Right renal pelvis (tissue), 4 donors: ENCODE results near the gene CPLX1. TPM values are rescaled to one million over a fixed set of nuclear protein-coding genes. Genes with fewer than 3 reads are reported as not detected.

Experiments used
- DNase-seq, 4 donors: peaks; one replicate each; pipeline ENCODE4 v3.0.0-alpha.2; 2013; ENCODE audit warnings: low read depth in 4 of 4, low spot score in 3 of 4, missing footprints in 1 of 4
- polyA plus RNA-seq, 4 donors: library from polyadenylated mRNA; unstranded; fragments of 120-200 nt; gene quantifications; one replicate each; pipeline ENCODE4 v1.2.1, GENCODE V29; 2013; ENCODE audit not compliant: insufficient read length in 4 of 4

The CPLX1 gene
- polyA plus RNA-seq, 4 donors, result 1.4 to 3.3 (median 1.9) TPM

- DNase-seq, result no peak
These were observed 8.6 kb upstream of the CPLX1 start for GRCh38 chr4:834368-835147.

- DNase-seq, result no peak
These were observed 7.9 kb upstream of the CPLX1 start for GRCh38 chr4:833731-834367.

- DNase-seq, result no peak
These were observed 7.2 kb upstream of the CPLX1 start for GRCh38 chr4:833156-833555.

GRCh38 chr4:832536-832935 is 6.6 kb upstream of the CPLX1 start:
- DNase-seq, result no peak

- no peak for DNase-seq
These were observed 6.2 kb upstream of the CPLX1 start for GRCh38 chr4:832108-832507.

- DNase-seq, result no peak
These were observed 5.5 kb upstream of the CPLX1 start for GRCh38 chr4:831483-831805.

- DNase-seq, result no peak
These were observed 4.9 kb upstream of the CPLX1 start for GRCh38 chr4:830601-831482.

- DNase-seq, result no peak
These were observed 4.1 kb upstream of the CPLX1 start for GRCh38 chr4:829761-830600.

- DNase-seq, result no peak
These were observed 3.4 kb upstream of the CPLX1 start for GRCh38 chr4:829291-829690.

GRCh38 chr4:828641-829271 is 2.8 kb upstream of the CPLX1 start:
- no peak for DNase-seq

GRCh38 chr4:827209-828081 is 1.5 kb upstream of the CPLX1 start:
- DNase-seq, result no peak

GRCh38 chr4:826508-827208 is 729 bp upstream of the CPLX1 start:
- no peak for DNase-seq

- DNase-seq, result peak in 1 of 4 donors; percentile 43
These were observed 612 bp downstream of the CPLX1 start for GRCh38 chr4:825063-825970.

GRCh38 chr4:824461-825062 is 1.4 kb downstream of the CPLX1 start:
- DNase-seq, result no peak

GRCh38 chr4:823761-824460 is 2.0 kb downstream of the CPLX1 start:
- DNase-seq, result no peak

GRCh38 chr4:823176-823760 is 2.7 kb downstream of the CPLX1 start:
- no peak for DNase-seq
